CD4-positive, alpha-beta T cell treated with Interferon gamma for 1 hour (primary cell): ENCODE results near the gene TIAM2.

Experiments
- DNase-seq: peaks from one replicate; pipeline ENCODE4 v3.0.0-alpha.2; 2020

The TIAM2 gene

GRCh38 chr6:155241966-155242365 lies 246.9 kb downstream of the TIAM2 start:
- DNase-seq: no peak

GRCh38 chr6:155244434-155244833 lies 249.3 kb downstream of the TIAM2 start:
- DNase-seq: no peak

- DNase-seq: no peak
Observed at GRCh38 chr6:155245193-155245592, 250.1 kb downstream of the TIAM2 start.

- DNase-seq: no peak
Observed at GRCh38 chr6:155245831-155246230, 250.7 kb downstream of the TIAM2 start.

GRCh38 chr6:155246825-155247224 lies 251.7 kb downstream of the TIAM2 start:
- no peak for DNase-seq

- DNase-seq: no peak
Observed at GRCh38 chr6:155247618-155248007, 252.5 kb downstream of the TIAM2 start.

GRCh38 chr6:155248008-155249001 lies 253.2 kb downstream of the TIAM2 start:
- DNase-seq: peak; percentile 18

- DNase-seq: no peak
Observed at GRCh38 chr6:155250701-155251381, 255.7 kb downstream of the TIAM2 start.

GRCh38 chr6:155252581-155252980 lies 257.5 kb downstream of the TIAM2 start:
- DNase-seq: no peak

GRCh38 chr6:155253337-155253736 lies 258.2 kb downstream of the TIAM2 start:
- DNase-seq: no peak

- no peak for DNase-seq
Observed at GRCh38 chr6:155254139-155254538, 259.0 kb downstream of the TIAM2 start.

GRCh38 chr6:155256122-155256795 lies 261.1 kb downstream of the TIAM2 start:
- no peak for DNase-seq

- no peak for DNase-seq
Observed at GRCh38 chr6:155257796-155258195, 262.7 kb downstream of the TIAM2 start.

- no peak for DNase-seq
Observed at GRCh38 chr6:155259204-155259603, 264.1 kb downstream of the TIAM2 start.

GRCh38 chr6:155259897-155260296 lies 264.8 kb downstream of the TIAM2 start:
- no peak for DNase-seq

- no peak for DNase-seq
Observed at GRCh38 chr6:155260686-155261085, 265.6 kb downstream of the TIAM2 start.

- DNase-seq: no peak
Observed at GRCh38 chr6:155261111-155261900, 266.2 kb downstream of the TIAM2 start.

GRCh38 chr6:155262655-155263054 lies 267.5 kb downstream of the TIAM2 start:
- no peak for DNase-seq

- DNase-seq: no peak
Observed at GRCh38 chr6:155263373-155264063, 268.4 kb downstream of the TIAM2 start, which contains the start of gene CLDN20. TSS of gene CLDN20 (plus strand) at chr6:155264013. CDS start at chr6:155275720, 11,707 bp downstream.

- no peak for DNase-seq
Observed at GRCh38 chr6:155264693-155265320, 269.7 kb downstream of the TIAM2 start.

GRCh38 chr6:155265843-155266535 lies 270.9 kb downstream of the TIAM2 start:
- no peak for DNase-seq
